Hepatocyte (in vitro differentiated cells): Measurements from ENCODE around the gene TET2. TPM values are rescaled to one million over a fixed set of nuclear protein-coding genes. Genes with fewer than 3 reads are reported as not detected.

Experiments
- DNase-seq: peaks from one replicate; pipeline ENCODE4 v3.0.0-alpha.2; 2016; ENCODE audit warnings: low spot score
- H2AFZ ChIP-seq: fragments of 200-600 bp; sonication (generic); 2 replicates; pipeline ENCODE4 v1.6.0; 2016; ENCODE audit warnings: antibody characterized with exemption, mild to moderate bottlenecking
- H3K27ac ChIP-seq: fragments of 200-600 bp; sonication (generic); 2 replicates; pipeline ENCODE4 v1.5.1; 2016; ENCODE audit warnings: mild to moderate bottlenecking
- H3K27me3 ChIP-seq: fragments of 200-600 bp; sonication (generic); 2 replicates; pipeline ENCODE4 v1.6.1; 2016
- H3K36me3 ChIP-seq: fragments of 200-600 bp; sonication (generic); replicated peaks from 2 replicates; pipeline ENCODE4 v1.5.1; 2016; ENCODE audit warnings: low read depth; ENCODE audit not compliant: insufficient read depth
- H3K4me1 ChIP-seq: fragments of 200-600 bp; sonication (generic); 2 replicates; pipeline ENCODE4 v1.5.1; 2016; ENCODE audit warnings: mild to moderate bottlenecking, moderate library complexity; ENCODE audit not compliant: insufficient read depth
- H3K4me2 ChIP-seq: fragments of 200-600 bp; sonication (generic); 2 replicates; pipeline ENCODE4 v1.6.0; 2016
- H3K4me3 ChIP-seq: fragments of 200-600 bp; sonication (generic); 2 replicates; pipeline ENCODE4 v1.5.1; 2016; ENCODE audit warnings: mild to moderate bottlenecking
- H3K79me2 ChIP-seq: fragments of 200-600 bp; sonication (generic); 2 replicates; pipeline ENCODE4 v1.6.0; 2017; ENCODE audit warnings: mild to moderate bottlenecking
- H3K9me2 ChIP-seq: fragments of 200-600 bp; sonication (generic); replicated peaks from 2 replicates; pipeline ENCODE4 v1.6.0; 2017; ENCODE audit warnings: mild to moderate bottlenecking; ENCODE audit not compliant: insufficient read depth
- H3K9me3 ChIP-seq: fragments of 200-600 bp; sonication (generic); 2 replicates; pipeline ENCODE4 v1.5.1; 2016; ENCODE audit warnings: low read depth, mild to moderate bottlenecking
- H4K20me1 ChIP-seq: fragments of 200-600 bp; sonication (generic); 2 replicates; pipeline ENCODE4 v1.6.0; 2016; ENCODE audit warnings: mild to moderate bottlenecking; ENCODE audit not compliant: insufficient read depth, poor library complexity, severe bottlenecking
- CTCF ChIP-seq: fragments of 200-600 bp; sonication (generic); IDR thresholded peaks from 2 replicates; pipeline ENCODE4 v1.5.1; 2016; ENCODE audit warnings: antibody characterized with exemption, mild to moderate bottlenecking; ENCODE audit not compliant: poor library complexity
- EZH2 ChIP-seq: fragments of 200-600 bp; sonication (generic); IDR thresholded peaks from 2 replicates; pipeline ENCODE4 v1.6.1; 2016; ENCODE audit warnings: antibody characterized with exemption, mild to moderate bottlenecking, borderline replicate concordance
- EZH2phosphoT487 ChIP-seq: fragments of 200-600 bp; sonication (generic); IDR thresholded peaks from one replicate; pipeline ENCODE4 v1.6.1; 2018; ENCODE audit warnings: antibody characterized with exemption, mild to moderate bottlenecking, low read depth, moderate library complexity; ENCODE audit not compliant: unreplicated experiment, severe bottlenecking
- WGBS: methylation state at CpG from one replicate; pipeline ENCODE4 v1.1.6; 2016; ENCODE audit warnings: low lambda C conversion rate; ENCODE audit errors: missing lambda C conversion rate; 5-methylcytosine and 5-hydroxymethylcytosine counted together
- polyA plus RNA-seq: library from polyadenylated mRNA; unstranded; fragments of >200 nt; fragmentation: Nextera tagmentation; extraction: Ambion mirVana; gene quantifications from 2 replicates; pipeline ENCODE4 v1.2.1, GENCODE V29; 2016
- total RNA-seq: library from RNA; depleted of rRNA; stranded (reverse); fragments of >200 nt; gene quantifications from 2 replicates; pipeline ENCODE4 v1.2.3, GENCODE V29; 2014

TET2 gene
- total and polyA plus RNA-seq, 2 experiments from 2014 or later, result 5.5 to 15.5 TPM

GRCh38 chr4:105257817-105258495 lies 111.3 kb downstream of the TET2 start:
- H3K27me3 ChIP-seq, result no peaks in the 10 kb centered on the region
- H3K4me3 ChIP-seq, result no peak overlapping the region
- H2AFZ ChIP-seq, result no peak overlapping the region
- TF ChIP-seq EZH2phosphoT487 (no peak), EZH2 (no peak), CTCF (peak; percentile 6)
- H3K27ac ChIP-seq, result no peak overlapping the region
- WGBS, result 93% methylated on average over 1 of the region's 1 CpG
- no peaks in the 10 kb centered on the region for H3K9me2 ChIP-seq
- no peak for DNase-seq
- H4K20me1 ChIP-seq, result no peaks in the 10 kb centered on the region
- no peaks in the 10 kb centered on the region for H3K4me1 ChIP-seq
- H3K79me2 ChIP-seq, result no peaks in the 10 kb centered on the region
- peaks cover 8% of the 10 kb centered on the region for H3K9me3 ChIP-seq
- no peaks in the 10 kb centered on the region for H3K36me3 ChIP-seq
- no peak overlapping the region for H3K4me2 ChIP-seq

GRCh38 chr4:105265689-105266088 lies 119.0 kb downstream of the TET2 start:
- Histone ChIP-seq H2AFZ (no peak overlapping the region), H3K4me1 (no peaks in the 10 kb centered on the region), H3K9me3 (no peaks in the 10 kb centered on the region), H3K36me3 (no peaks in the 10 kb centered on the region), H3K79me2 (no peaks in the 10 kb centered on the region), H3K27me3 (no peaks in the 10 kb centered on the region), H3K4me2 (no peak overlapping the region), H4K20me1 (no peaks in the 10 kb centered on the region), H3K4me3 (no peak overlapping the region), H3K9me2 (no peaks in the 10 kb centered on the region), H3K27ac (no peak overlapping the region)
- WGBS, result 94% methylated on average over 2 of the region's 2 CpGs
- TF ChIP-seq CTCF (no peak), EZH2 (no peak), EZH2phosphoT487 (no peak)
- DNase-seq, result no peak

GRCh38 chr4:105267280-105267679 lies 120.6 kb downstream of the TET2 start:
- TF ChIP-seq EZH2phosphoT487 (no peak), EZH2 (no peak), CTCF (no peak)
- no peaks in the 10 kb centered on the region for H3K79me2 ChIP-seq
- WGBS, result 87% methylated on average over 3 of the region's 3 CpGs
- no peaks in the 10 kb centered on the region for H3K9me3 ChIP-seq
- no peaks in the 10 kb centered on the region for H3K27me3 ChIP-seq
- H3K36me3 ChIP-seq, result no peaks in the 10 kb centered on the region
- H3K4me1 ChIP-seq, result no peaks in the 10 kb centered on the region
- no peaks in the 10 kb centered on the region for H3K9me2 ChIP-seq
- H2AFZ ChIP-seq, result no peak overlapping the region
- no peak for DNase-seq
- no peaks in the 10 kb centered on the region for H4K20me1 ChIP-seq
- H3K27ac ChIP-seq, result no peak overlapping the region
- H3K4me3 ChIP-seq, result no peak overlapping the region
- no peak overlapping the region for H3K4me2 ChIP-seq
